Left hindlimb (tissue), 1 donor: ENCODE data around the gene ABCA7.

Experiments
- DNase-seq: peaks from one replicate; pipeline ENCODE4 v3.0.0-alpha.2; 2018

The ABCA7 gene

GRCh38 chr19:1074544-1075283, 34.8 kb downstream of the ABCA7 start:
- DNase-seq, result no peak

DNA sequence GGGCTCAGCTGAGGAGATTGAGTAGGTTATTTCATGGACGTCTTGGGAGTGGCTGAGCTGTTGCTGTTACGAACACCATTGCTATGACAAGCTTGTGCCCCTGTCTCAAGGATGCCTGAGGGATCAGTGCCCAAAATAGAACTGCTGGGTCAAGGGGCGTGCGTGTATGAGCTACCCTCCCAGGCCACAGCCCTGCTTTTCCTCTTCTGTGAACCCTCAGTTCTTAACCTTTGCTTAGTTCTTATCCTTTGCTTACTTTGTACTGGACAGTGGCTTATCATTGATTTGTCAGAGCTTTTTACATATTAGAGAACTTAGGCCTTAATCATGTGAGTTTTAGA, 36.1 kb downstream of the ABCA7 start:
- DNase-seq, result no peak

- DNase-seq, result no peak
Measured at GRCh38 chr19:1076951-1077350, 37.0 kb downstream of the ABCA7 start.

GRCh38 chr19:1079566-1080111, 39.7 kb downstream of the ABCA7 start:
- DNase-seq, result no peak

DNA sequence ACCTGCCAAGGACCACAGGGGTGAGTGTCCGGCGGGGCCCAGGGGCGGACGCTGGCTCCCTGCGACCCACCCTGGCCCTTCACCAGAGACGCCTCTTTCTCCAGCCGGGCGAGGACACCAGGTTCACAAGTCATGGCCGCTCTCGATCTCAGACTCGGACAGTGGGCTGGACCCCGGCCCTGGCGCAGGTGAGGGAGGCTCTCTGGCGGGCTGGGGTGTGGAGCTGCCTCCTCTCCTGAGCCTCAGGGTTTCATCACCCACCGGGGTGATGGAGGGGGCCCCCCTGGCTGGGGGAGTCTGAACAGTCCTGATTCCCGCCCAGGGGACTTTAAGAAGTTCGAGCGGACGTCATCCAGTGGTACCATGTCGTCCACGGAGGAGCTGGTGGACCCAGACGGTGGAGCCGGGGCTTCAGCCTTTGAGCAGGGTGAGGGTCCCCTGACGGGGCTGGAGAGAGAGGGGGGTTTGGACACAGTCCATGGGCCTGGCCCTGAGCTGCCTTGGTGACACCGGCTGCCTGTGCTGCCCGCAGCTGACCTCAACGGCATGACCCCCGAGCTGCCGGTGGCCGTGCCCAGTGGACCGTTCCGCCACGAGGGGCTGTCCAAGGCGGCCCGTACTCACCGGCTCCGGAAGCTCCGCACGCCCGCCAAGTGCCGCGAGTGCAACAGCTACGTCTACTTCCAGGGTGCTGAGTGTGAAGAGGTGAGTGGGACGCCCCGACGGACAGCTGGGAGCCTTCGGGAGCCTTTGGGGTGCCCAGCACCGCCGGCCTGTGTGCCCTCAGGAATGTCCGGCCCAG, 40.7 kb downstream of the ABCA7 start:
- DNase-seq, result no peak

- DNase-seq, result no peak
Measured at GRCh38 chr19:1081301-1082164, 41.6 kb downstream of the ABCA7 start.

DNA sequence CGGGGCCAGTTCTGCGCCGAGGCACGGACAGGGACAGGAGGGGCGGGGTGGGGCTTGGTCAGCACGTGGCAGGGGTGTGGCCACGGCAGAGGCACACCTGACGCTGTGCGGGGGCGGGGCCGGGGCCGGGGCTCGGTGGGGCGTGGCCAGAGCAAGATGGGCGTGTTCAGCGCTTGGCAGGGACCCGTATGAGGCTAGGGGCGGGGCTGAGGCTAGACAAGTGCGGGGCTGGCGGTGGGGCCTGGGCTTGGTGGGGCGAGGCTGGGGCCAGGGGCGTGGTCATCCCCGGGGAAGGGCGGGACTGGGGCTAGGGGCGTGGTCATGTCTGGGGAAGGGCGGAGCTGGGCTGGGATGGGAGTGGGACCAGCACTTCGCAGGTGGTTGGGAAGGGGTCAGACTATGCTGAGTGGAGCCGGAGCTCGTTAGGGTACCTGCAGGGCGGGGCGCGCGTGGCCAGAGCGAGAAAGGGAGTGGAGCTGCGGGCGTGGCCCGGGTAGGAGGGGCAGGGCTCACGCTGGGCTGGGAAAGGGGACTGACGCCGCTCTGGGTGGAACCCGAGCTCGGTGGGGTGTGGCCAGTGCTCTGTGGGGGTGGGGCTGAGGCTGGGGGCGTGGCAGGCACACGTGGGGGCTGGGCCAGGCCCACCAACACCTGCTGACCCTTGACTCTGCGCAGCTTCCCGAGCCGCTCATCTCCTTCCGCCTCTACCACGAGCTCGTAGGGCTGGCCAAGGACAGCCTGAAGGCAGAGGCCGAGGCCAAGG, 42.4 kb downstream of the ABCA7 start:
- DNase-seq, result no peak

DNA sequence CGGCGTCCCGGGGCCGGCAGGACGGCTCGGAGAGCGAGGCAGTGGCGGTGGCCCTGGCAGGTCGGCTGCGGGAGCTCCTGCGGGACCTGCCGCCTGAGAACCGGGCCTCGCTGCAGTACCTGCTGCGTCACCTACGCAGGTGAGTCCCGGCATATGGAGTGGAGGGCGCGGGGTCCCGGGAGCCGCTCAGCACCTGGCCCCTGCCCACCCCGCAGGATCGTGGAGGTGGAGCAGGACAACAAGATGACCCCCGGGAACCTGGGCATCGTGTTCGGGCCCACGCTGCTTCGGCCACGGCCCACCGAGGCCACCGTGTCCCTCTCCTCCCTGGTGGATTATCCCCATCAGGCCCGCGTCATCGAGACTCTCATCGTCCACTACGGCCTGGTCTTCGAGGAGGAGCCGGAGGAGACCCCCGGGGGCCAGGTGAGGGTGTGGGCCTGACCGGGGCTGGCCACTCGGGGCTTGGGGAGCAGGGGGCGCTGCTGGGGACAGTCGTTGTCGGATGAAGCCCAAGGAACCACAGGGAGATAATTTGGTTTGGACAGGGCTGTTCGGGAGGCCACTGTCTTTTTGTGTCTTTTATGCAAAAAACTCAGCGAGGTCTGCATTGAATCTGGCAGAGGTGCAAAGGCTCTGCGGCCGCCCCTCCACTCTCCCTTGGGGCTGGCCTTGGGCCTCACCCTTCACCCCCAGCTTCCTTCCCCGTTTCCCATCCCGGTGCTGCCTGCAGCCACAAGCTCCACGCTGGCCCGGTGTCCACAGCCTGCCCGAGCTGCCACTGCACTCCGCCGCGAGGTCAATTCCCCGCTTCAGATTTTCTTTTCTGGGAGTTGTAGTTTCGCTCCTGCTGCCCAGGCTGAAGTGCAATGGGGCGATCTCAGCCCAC, 43.3 kb downstream of the ABCA7 start:
- no peak for DNase-seq

DNA sequence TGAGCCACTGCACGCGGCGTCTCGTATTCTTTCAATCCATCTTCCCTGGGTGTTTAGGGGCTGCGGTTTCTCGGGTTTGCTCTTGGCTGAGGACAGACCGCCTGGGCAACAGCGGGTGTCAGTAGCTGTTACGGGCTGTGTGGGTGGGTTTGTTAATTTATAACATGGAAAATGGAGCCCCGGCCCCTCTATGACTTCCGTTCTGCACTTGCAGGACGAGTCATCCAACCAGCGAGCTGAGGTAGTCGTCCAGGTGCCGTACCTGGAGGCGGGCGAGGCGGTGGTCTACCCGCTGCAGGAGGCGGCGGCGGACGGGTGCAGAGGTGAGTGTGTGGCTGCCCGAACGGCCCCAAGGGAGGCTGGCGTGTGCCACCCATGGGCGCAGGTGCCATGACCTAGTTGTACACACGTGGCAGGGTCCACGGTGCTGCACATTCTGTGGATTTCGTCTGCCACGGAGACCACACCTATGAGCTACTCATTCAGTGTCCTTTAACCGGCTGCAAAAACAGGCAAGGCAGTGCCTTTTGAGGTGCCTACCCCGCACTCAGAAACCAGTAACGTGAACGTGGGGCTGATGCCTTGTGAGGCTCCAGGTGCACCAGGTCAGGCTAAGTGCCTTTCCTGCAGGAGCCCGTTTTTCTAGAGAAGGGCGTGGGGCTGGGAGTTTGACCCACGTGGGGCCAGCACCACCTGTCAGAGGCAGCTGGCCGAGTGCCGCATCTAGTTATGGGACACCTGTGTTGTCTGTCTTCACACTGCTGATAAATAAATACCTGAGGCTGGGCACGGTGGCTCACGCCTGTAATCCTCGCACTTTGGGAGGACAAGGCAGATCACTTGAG, 44.3 kb downstream of the ABCA7 start:
- DNase-seq, result no peak

- DNase-seq, result no peak
Measured at GRCh38 chr19:1085053-1085658, 45.2 kb downstream of the ABCA7 start.

DNA sequence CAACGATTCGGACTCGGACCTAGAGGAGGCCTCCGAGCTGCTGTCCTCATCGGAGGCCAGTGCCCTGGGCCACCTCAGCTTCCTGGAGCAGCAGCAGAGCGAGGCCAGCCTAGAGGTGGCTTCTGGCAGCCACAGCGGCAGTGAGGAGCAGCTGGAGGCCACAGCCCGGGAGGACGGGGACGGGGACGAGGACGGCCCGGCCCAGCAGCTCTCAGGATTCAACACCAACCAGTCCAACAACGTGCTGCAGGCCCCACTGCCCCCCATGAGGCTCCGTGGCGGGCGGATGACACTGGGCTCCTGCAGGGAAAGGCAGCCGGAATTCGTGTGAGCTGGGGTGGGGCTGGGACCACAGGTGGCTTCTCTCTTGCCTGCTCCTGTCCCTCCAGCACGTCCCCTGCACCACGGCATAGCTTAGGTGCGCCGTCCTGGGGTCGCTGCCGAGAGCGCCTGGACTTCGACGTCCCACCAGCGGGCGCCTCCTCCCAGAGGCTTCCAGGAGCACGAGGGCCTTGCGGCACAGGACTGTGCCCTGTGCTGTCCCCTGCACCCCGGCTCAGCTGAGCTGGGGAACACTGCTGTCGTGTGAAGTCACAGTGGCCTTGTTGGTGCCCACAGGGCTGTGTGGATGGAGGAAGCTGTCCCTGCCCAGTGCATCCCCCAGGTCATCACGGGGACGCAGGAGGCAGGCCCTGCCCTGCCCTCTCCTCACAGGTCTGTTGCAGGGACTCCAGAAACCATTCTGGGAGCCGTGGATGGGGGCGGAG, 46.0 kb downstream of the ABCA7 start:
- no peak for DNase-seq

- no peak for DNase-seq
Measured at GRCh38 chr19:1086613-1087012, 46.7 kb downstream of the ABCA7 start.

GRCh38 chr19:1087813-1088415, 48.0 kb downstream of the ABCA7 start:
- no peak for DNase-seq

DNA sequence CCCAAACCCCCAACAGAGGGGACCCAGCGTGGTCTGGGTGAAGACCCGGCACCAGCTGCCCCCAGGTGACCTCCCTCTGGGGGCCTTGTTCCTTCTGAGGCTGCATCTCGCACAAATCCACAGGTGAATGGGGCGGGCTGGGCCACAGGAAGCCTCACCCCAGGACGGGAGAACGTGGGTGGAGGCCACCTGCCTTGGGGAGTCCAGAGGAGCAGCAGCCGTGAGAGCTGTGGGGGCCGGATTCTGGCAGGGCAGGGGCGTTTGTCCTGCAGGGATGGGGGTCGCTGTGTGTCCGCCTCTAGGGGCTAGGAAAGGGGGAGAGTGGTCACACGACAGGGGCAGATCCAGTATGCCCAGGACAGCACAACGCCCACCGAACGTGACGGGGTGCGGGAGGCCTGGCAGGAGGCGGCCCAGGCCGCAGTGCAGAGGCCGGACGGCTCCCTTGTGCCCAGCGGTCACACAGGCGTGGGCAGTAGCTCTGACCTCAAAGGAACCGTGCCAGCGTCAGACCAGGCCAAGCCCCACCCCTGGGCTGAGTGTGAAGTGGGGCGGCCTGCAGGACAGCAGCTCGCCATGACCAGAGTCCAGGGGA, 48.6 kb downstream of the ABCA7 start:
- no peak for DNase-seq

DNA sequence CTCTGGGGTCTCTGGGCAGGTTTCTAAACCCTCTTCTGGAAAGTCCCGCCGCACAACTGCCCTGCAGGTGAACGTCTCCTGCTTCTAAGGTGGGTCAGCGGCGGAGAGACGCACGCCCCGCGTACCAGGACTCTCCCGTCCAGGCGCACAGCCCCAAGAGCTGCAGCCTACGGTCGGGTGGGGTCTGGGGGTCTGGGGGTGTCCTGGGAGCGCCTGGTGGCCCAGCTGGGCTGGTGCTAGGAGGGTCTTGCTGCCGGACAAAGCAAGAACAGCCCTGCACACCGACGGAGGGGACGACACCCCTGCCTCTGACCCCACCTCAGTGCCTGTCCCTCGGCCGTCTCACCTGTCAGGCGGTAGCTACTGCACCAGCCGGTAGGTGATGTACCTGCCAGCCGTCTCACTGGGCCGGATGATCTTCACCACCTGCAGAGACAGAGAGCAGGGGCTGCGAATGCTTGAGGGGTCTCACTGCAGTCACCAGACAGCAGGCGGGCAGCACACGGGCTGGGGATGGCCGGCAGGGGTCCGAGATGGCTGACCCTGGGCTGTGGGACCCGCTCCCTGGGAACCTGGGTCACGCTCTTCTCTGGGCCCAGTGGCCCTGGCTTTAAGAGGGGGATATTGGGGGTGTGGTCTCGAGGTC, 49.3 kb downstream of the ABCA7 start:
- DNase-seq, result no peak

DNA sequence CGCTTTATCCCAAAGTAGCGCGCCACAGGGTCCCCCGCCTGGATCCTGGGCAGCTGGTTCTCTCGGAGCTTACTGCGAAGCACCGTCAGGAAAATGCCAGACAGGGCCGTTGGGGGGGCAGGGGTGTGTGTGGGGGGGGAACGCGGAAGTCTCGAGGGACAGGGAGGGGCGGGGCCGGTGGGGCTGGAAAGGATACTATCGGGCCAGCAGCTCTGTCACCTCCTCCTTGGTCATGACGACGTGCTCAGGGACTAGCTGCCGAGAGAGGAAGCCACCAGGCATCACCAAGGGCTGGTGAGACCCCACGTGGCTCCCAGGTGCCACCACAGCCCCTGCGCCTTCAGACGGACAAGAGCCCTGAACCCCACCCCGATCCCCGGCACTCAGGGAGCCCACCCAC, 50.0 kb downstream of the ABCA7 start:
- DNase-seq, result no peak

DNA sequence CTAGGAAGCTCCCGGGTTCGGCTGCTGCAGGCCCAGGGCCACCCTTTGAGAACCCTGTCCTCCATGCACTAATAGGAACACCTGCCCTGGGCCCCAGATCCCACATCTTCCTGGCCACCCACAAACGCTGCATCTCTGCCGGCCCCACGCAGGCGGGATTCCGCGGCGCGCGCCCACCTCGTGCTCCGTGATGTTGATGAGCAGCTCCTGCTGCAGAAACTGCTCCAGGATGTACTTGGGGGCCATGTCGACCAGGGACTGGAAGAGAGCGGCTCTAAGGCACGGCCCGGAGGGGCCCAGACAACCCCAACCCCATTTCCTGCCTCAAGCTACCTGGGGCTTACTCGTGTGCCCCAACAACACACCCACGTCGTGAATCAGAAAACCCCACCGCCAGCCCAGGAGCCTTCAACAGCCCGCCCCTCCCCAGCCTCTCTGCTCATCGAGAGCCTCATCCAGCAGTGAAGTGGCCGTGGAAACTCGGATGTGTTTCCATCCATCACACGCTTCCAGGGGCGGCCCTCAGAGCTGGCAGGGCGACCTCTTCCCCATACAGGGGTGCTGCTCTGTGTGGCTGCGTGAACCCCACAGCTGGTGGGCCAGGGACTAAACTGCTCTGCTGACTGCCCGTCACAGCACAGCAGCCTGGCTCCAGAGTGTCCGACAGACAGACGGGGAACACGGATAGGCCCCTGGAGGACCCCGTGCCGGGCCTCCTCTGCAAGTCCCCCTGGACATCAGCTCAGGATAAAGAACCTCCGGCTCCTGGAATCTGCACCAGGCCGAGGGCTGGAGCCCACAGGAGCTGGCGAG, 51.0 kb downstream of the ABCA7 start:
- DNase-seq, result no peak
